C4-2B (cell line): ENCODE results near the gene CREB5.

Experiments
- ZFX ChIP-seq: fragments of 450-650 bp; IDR thresholded peaks from 2 replicates; pipeline ENCODE4 v1.6.1; 2017
- TF ChIP-seq, protein P1 (sequence below): fragments of 450-650 bp; conservative IDR thresholded peaks from 2 replicates; pipeline ENCODE4 v1.5.1; 2017; ENCODE audit warnings: mild to moderate bottlenecking

DNA sequence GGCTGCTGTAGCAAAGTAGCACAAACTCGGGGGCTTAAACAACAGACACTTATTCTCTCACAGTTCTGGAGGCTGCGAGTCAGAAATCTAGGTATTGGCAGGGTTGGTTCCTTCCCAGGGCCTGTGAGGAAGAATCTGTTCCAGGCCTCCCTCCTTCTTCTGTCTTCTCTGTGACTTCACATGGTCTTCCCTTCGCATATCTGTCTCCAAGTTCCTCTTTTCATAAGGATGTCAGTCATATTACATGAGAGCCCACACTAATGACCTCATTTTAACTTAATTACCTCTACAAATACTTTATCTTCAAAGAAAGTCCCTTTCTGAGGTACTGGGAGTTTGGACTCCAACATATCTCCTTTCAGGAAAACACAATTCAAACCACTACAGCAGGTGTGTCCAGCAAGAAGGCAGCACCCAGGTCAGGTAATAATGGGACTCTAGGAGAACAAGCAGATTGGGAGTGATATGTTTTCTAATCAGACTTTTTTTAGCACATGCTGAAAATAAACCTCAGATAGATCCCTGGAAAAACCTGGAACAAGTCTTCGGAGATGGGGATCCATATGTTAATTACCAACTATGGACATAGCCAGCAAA, 11.7 kb downstream of the CREB5 start:
- TF ChIP-seq, protein P1, sequence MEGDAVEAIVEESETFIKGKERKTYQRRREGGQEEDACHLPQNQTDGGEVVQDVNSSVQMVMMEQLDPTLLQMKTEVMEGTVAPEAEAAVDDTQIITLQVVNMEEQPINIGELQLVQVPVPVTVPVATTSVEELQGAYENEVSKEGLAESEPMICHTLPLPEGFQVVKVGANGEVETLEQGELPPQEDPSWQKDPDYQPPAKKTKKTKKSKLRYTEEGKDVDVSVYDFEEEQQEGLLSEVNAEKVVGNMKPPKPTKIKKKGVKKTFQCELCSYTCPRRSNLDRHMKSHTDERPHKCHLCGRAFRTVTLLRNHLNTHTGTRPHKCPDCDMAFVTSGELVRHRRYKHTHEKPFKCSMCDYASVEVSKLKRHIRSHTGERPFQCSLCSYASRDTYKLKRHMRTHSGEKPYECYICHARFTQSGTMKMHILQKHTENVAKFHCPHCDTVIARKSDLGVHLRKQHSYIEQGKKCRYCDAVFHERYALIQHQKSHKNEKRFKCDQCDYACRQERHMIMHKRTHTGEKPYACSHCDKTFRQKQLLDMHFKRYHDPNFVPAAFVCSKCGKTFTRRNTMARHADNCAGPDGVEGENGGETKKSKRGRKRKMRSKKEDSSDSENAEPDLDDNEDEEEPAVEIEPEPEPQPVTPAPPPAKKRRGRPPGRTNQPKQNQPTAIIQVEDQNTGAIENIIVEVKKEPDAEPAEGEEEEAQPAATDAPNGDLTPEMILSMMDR: no peak
- no peak for TF ChIP-seq ZFX
